Epithelial cell of proximal tubule (primary cell): Measurements from ENCODE around the gene BMP3. TPM values are rescaled to one million over a fixed set of nuclear protein-coding genes. Genes with fewer than 3 reads are reported as not detected.

Source experiments
- DNase-seq: peaks from one replicate; pipeline ENCODE4 v3.0.0-alpha.2; 2011; ENCODE audit warnings: low read depth
- H3K4me3 ChIP-seq: 2 replicates; pipeline ENCODE4 v1.5.1; 2011; ENCODE audit warnings: low read depth, mild to moderate bottlenecking, low read length
- CTCF ChIP-seq: conservative IDR thresholded peaks from 2 replicates; pipeline ENCODE4 v1.5.1; 2012; ENCODE audit warnings: low read depth, mild to moderate bottlenecking, low read length
- total RNA-seq: library from RNA; depleted of rRNA; stranded (reverse); fragments of >200 nt; gene quantifications from 2 replicates; pipeline ENCODE4 v1.2.3, GENCODE V29; 2015

BMP3 gene
- 0.06 TPM in 1 of 2 replicates, not detected in the other for total RNA-seq

GRCh38 chr4:81030061-81030980 is at the start of gene BMP3:
BMP3 (plus strand) TSS chr4:81030708; CDS start chr4:81031285, 577 bp downstream.
- peak within 1 kb of the TSS; percentile 49 for H3K4me3 ChIP-seq
- no peak for TF ChIP-seq CTCF
- no peak for DNase-seq

DNA sequence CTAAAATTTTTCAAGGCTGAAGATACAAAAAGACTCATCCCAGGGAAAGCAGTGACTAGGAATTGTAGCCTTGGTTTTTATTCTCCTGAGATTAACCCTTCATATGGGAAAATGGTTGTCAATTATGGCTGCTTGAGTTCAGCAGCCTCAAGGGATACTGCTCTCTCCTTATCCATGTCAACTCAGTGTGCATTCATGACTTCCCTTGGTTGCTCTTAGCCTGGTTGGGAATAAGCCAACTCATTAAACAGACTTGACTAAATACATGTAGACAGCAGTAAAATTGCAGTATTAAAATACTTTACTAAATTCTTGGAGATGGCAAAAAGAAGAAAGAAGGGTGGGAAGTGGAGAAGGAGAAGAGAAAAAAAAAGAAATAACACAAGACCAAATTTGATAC is 44.5 kb upstream of the BMP3 start:
- H3K4me3 ChIP-seq: no peak overlapping the region
- no peak for DNase-seq
- no peak for TF ChIP-seq CTCF

DNA sequence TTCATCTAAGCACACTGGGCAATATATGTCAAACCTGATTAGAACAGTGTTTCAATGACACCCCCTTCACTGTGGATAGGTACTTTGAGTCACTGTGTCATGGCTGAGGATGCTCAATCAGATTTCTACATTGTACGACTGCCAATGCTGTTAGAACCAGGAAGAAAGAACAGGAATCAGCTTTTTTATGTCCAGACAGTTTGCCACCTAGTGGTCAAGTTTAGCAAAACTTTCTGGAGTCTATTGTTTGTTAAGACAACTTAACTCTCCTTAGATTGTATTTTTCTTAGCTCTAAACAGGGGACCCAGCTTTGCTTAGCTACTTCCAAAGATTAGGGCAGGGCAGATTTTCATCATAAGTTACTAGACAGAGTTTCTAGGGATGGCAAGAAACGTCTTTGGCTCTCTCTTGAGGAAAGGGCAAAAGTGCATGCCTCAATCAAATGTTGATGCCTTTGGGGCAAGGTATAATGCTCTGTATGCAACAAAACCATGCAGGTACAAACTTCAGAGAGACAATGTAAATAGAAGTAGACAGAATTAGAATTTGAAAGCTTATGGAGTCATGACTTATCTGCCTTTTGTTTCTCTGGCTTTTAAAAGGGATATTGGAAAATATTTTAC is 40.5 kb upstream of the BMP3 start:
- H3K4me3 ChIP-seq: no peak overlapping the region
- TF ChIP-seq CTCF: peak; percentile 76

DNA sequence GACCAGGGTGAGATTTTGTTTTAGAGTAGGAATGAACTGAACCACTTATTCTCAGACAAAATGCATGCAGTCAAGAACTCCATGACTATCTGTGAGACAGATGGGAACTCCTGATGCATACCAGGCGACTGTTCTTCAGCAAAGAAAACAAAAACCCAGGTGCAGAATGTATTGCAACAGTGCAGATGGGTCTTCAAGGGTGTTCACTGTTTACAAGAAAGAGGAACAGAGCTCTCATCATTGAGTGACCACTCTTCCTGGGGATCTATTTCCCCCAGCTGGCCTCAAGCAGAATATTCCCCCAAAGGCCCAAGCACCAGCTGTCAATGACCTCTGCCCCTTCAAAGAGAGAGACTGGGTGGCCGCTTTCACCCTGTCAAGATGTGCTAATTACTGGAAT is 39.7 kb upstream of the BMP3 start:
- no peak overlapping the region for H3K4me3 ChIP-seq
- DNase-seq: no peak
- no peak for TF ChIP-seq CTCF

More for the DNA sequence above, 40.5 kb upstream of the BMP3 start:
- DNase-seq: peak; percentile 26

- TF ChIP-seq CTCF: no peak
- no peak overlapping the region for H3K4me3 ChIP-seq
- no peak for DNase-seq
These were observed 30.6 kb upstream of the BMP3 start for GRCh38 chr4:80999943-81000342.

DNA sequence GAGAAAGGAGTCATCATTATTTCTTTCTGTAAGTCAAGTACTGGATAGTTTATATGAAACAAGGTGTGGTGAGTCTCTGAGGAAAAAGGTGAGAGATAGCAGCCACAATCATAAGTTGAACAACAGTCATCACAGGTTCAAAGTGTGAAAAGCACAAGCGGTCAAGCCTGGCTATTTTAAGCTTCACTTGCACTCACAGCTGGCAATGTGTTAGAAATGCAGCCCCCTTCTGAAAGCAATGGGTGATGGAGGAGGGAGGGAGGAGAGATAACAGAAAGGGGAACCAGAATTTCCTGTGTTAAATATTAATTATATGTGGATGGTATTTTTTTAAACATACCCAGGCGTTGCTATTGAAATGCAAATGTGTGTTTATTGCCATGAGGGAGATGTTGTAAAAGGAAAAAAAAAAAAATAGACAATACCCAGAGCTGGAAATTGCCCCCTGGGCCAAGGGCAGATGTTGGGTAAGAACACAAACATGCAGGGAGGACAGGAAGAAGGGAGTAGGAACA is 26.9 kb upstream of the BMP3 start:
- no peak for TF ChIP-seq CTCF
- no peak overlapping the region for H3K4me3 ChIP-seq
- no peak for DNase-seq
